K562 treated with DMSO at 1 percent for 12 hours (cell line): ENCODE results near the gene CDC25C. TPM values are rescaled to one million over a fixed set of nuclear protein-coding genes. Genes with fewer than 3 reads are reported as not detected.

ENCODE experiments used
- total RNA-seq: library from RNA; unstranded; fragments of 300-600 nt; gene quantifications from 2 replicates; pipeline ENCODE4 v1.2.3, GENCODE V29; 2022; ENCODE audit not compliant: insufficient read depth

Gene CDC25C
- 29.7 and 46.0 TPM in 2 replicates for total RNA-seq

DNA sequence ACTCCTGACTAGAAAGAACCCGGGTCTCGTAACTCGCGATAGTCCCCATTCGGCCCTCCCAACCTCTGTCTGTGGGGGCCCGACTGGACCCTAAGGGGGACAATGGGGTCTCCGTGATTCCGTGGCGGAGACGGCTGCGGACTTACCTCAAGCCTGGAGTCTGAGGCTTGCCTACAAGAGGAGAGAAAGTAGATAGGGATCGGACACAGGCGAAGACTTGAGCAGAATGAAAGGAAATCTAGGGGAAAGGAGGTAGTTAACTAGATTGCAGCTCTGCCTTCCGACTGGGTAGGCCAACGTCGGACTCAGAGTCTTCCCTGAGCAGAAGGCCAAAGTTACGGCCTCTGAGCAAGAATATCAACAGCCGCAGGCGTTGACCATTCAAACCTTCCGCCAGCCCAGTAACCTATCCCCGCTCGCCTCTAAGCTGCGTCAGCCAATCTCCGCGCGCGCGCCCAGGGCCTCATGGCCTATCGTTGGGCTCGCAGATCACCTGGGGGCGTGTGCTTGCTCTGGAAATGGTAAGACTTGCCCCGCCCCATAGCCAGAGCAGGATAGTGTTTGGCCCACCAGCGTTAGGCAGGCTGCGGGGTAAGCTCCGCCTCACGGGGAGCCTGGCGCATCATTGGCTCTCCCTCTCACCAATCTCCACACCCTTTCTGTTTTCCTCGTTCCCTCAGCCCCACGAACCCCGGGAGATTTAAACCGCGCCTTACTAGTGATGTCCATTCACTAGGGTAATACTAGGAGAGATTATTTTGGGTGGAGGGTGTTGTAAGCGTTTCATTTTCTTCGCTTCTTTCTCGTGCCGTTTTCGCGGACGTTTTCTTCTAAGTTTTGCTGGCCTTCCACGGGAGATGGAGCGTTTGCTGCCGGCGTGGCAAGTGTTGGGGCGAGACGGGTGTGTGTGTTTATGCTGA, at the start of gene CDC25C:
Gene CDC25C, minus strand, starts transcription at position 356 of the 920 bp plus-strand sequence. CDS start 624 bp downstream, outside the sequence.

DNA sequence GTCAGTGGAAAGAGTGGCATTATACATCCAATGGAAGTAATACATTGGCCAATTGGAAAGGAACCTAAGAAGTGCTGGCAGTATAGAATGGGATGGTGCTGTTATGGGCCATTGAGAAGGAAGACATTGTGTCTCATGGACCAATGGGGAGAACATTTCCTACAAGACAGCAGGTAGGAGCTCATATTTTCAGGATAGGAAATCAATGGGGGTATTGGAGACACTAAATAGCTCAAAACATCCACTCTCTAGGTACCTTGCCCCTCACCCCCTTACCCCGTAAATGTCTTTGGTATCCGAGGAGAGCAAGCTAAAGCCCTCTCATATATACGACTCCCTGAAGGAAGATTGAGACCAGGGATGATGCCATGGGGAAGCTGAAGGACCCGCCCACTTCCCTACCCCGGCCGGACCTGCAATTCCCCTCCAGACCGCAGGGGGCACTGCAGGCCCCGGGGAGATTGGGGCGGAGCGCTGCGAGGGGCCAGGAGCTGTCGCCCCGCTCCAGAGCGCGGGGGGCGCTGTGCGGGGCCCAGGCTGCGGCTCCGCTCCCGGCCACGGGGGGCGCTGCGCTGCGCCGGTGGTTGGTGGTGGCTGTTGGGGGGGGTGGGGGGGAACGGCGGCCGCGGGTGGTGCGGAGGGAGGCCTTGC, 20.6 kb upstream of the CDC25C start, which contains the start of gene KDM3B:
Gene KDM3B, plus strand, starts transcription at position 615 of the 651 bp plus-strand sequence. CDS start 111 bp downstream, outside the sequence.

DNA sequence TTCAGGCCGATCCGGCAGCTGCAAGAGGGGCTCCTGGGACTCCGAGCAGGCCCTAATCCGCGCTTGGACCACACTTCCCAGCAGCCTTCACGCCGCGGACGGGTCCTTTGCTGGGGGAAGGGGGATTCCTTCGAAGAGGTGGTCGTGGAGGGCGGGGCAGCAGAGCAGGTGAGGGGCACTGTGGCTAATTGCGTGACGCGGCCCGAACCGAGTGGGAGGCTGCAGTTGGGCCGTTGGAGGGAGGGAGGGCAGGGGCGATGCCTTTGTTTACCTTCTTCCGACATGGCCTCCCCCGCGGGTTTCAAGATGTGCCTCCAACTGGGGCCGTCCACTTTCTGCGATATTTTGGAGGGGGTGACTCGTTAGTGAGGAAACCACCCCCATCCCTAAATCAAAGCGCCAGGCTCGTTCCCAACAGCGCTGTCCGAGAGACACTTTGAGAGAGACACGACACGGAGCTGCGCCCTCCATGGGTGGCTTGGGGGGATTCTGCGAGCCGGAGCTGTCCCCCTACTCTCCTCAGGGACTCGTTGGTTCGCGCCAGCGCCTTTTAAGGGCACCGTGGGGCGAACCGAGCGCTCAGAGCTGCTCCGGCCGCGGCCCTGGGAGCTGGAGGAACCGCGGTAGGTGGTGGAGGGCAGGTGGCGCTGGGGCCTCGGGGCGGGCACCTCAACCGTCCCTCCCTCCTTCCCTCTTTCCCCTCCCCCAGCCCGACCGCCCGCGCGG, 6.2 kb upstream of the CDC25C start, which contains the start of gene FAM53C:
Gene FAM53C, plus strand, starts transcription at position 582 of the 726 bp plus-strand sequence. CDS start 3,070 bp downstream, outside the sequence.

DNA sequence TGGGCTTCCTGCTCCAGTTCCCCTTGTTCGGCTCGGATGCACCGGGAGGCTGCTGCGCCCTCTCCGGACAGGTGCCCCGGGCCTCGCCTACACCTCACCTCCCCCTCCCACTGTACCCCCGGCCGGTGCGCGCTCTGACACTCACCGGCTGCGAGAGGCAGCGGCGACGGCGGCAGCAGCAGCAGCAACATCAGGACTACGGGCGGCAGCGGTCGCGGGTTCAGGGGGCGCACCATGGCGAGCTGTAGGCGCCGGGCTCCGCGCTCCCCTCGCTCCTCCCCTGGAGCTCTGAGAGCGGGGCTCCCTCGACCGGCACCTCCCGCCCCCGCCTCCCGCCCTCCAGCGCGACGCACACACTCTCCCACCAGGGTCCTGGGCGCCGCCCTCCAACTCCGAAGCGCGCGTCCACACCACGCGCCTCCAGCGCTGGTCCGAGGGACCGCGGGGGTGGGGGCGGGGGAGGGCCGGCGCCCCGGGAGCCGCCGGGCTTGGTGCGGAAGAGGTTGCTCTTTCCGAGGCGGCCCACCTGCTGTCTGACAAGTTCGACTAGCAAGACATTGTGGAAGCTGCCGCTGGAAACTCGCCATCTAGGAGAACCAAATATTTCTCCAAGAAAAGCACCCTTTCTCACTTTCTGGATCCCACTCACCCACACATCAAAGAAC, 57.3 kb downstream of the CDC25C start, which contains the start of gene GFRA3:
Gene GFRA3, minus strand, starts transcription at position 433 of the 665 bp plus-strand sequence. Its CDS starts 197 bp downstream, at position 236.

Other genes with a start within 250 kb of the CDC25C start
- not detected in 2 replicates for gene WNT8A, start 247.8 kb downstream of the CDC25C start, total RNA-seq
- gene NME5, start 192.4 kb downstream of the CDC25C start, total RNA-seq = not detected in 2 replicates
- 39.8 and 115 TPM in 2 replicates for gene BRD8, start 153.2 kb downstream of the CDC25C start, total RNA-seq
- gene KIF20A, start 152.7 kb downstream of the CDC25C start, total RNA-seq = 17.9 and 38.9 TPM in 2 replicates
- 15.6 and 40.8 TPM in 2 replicates for gene CDC23, start 118.5 kb downstream of the CDC25C start, total RNA-seq
- not detected in 2 replicates for gene GFRA3, start 57.2 kb downstream of the CDC25C start, total RNA-seq
- 26.6 and 52.7 TPM in 2 replicates for gene FAM53C, start 6.5 kb upstream of the CDC25C start, total RNA-seq
- gene KDM3B, start 20.9 kb upstream of the CDC25C start, total RNA-seq = 14.5 and 59.5 TPM in 2 replicates
- 0.33 and 1.1 TPM in 2 replicates for gene REEP2, start 107.3 kb upstream of the CDC25C start, total RNA-seq
- gene EGR1, start 133.7 kb upstream of the CDC25C start, total RNA-seq = 14.1 and 30.2 TPM in 2 replicates
- 38.2 and 78.6 TPM in 2 replicates for gene ETF1, start 211.4 kb upstream of the CDC25C start, total RNA-seq
- 162 and 302 TPM in 2 replicates for gene HSPA9, start 243.6 kb upstream of the CDC25C start, total RNA-seq